H9 (cell line): ENCODE measurements around the gene PROM1. TPM values are rescaled to one million over a fixed set of nuclear protein-coding genes. Genes with fewer than 3 reads are reported as not detected.

ENCODE experiments used
- DNase-seq: peaks from one replicate; pipeline ENCODE4 v3.0.0-alpha.2; 2017
- H2AFZ ChIP-seq: one replicate; pipeline ENCODE4 v1.6.1; 2013; ENCODE audit warnings: mild to moderate bottlenecking, low read length, control low read depth, moderate library complexity
- H2AK5ac ChIP-seq: 2 replicates; pipeline ENCODE4 v1.6.1; 2013; ENCODE audit warnings: low read length, control low read depth, mixed read lengths; ENCODE audit not compliant: insufficient read length
- H2BK120ac ChIP-seq: one replicate; pipeline ENCODE4 v1.6.1; 2013; ENCODE audit warnings: low read depth, mild to moderate bottlenecking, low read length, control low read depth, inconsistent platforms; ENCODE audit not compliant: poor library complexity, severe bottlenecking
- H2BK12ac ChIP-seq: 2 replicates; pipeline ENCODE4 v1.6.1; 2013; ENCODE audit warnings: low read length, control low read depth, mixed read lengths, low read depth; ENCODE audit not compliant: insufficient read length
- H2BK15ac ChIP-seq: 2 replicates; pipeline ENCODE4 v1.6.1; 2013; ENCODE audit warnings: low read depth, low read length, control low read depth
- H2BK20ac ChIP-seq: one replicate; pipeline ENCODE4 v1.6.1; 2013; ENCODE audit warnings: low read depth, mild to moderate bottlenecking, low read length, control low read depth, inconsistent platforms; ENCODE audit not compliant: poor library complexity, severe bottlenecking
- H2BK5ac ChIP-seq: 2 replicates; pipeline ENCODE4 v1.6.1; 2013; ENCODE audit warnings: low read length, control low read depth, mixed read lengths; ENCODE audit not compliant: insufficient read length
- H3K14ac ChIP-seq: 2 replicates; pipeline ENCODE4 v1.6.1; 2013; ENCODE audit warnings: low read length, control low read depth; ENCODE audit not compliant: insufficient read depth
- H3K18ac ChIP-seq: 2 replicates; pipeline ENCODE4 v1.6.1; 2013; ENCODE audit warnings: low read depth, mild to moderate bottlenecking, mixed read lengths, low read length, control low read depth; ENCODE audit not compliant: insufficient read length
- H3K23ac ChIP-seq: 2 replicates; pipeline ENCODE4 v1.6.1; 2013; ENCODE audit warnings: low read length, control low read depth, mixed read lengths, low read depth; ENCODE audit not compliant: insufficient read length
- H3K23me2 ChIP-seq: 2 replicates; pipeline ENCODE4 v1.6.1; 2013; ENCODE audit warnings: low read depth, mild to moderate bottlenecking, mixed read lengths, low read length, control low read depth; ENCODE audit not compliant: insufficient read length, poor library complexity, severe bottlenecking
- H3K27ac ChIP-seq: 2 replicates; pipeline ENCODE4 v1.5.1; 2013; ENCODE audit warnings: low read length, control low read depth, mixed read lengths, low read depth; ENCODE audit not compliant: insufficient read length
- H3K27me3 ChIP-seq: 2 replicates; pipeline ENCODE4 v1.6.1; 2013; ENCODE audit warnings: low read length, control low read depth, inconsistent platforms; ENCODE audit not compliant: insufficient read depth
- H3K4ac ChIP-seq: 2 replicates; pipeline ENCODE4 v1.6.1; 2013; ENCODE audit warnings: low read depth, mild to moderate bottlenecking, control low read depth, inconsistent platforms, low read length, moderate library complexity
- H3K4me1 ChIP-seq: 2 replicates; pipeline ENCODE4 v1.6.1; 2013; ENCODE audit warnings: low read length, control low read depth, inconsistent platforms; ENCODE audit not compliant: insufficient read depth
- H3K4me2 ChIP-seq: 2 replicates; pipeline ENCODE4 v1.6.1; 2013; ENCODE audit warnings: low read length, control low read depth, mixed read lengths; ENCODE audit not compliant: insufficient read length, insufficient read depth
- H3K56ac ChIP-seq: 2 replicates; pipeline ENCODE4 v1.6.1; 2013; ENCODE audit warnings: low read depth, mild to moderate bottlenecking, mixed read lengths, low read length, control low read depth; ENCODE audit not compliant: insufficient read length
- H3K79me1 ChIP-seq: 2 replicates; pipeline ENCODE4 v1.6.1; 2013; ENCODE audit warnings: low read depth, mild to moderate bottlenecking, moderate library complexity, low read length, control low read depth, inconsistent platforms; ENCODE audit not compliant: insufficient read depth, poor library complexity, severe bottlenecking
- H3K79me2 ChIP-seq: 2 replicates; pipeline ENCODE4 v1.6.1; 2013; ENCODE audit warnings: low read length, control low read depth, inconsistent platforms; ENCODE audit not compliant: insufficient read depth
- H3K9ac ChIP-seq: 2 replicates; pipeline ENCODE4 v1.6.1; 2013; ENCODE audit warnings: low read length, control low read depth, mixed read lengths; ENCODE audit not compliant: insufficient read length; ENCODE audit errors: extremely low read depth
- H3K9me3 ChIP-seq: one replicate; pipeline ENCODE4 v1.6.1; 2013; ENCODE audit warnings: low read depth, low read length, inconsistent platforms; ENCODE audit not compliant: control insufficient read depth
- H3T11ph ChIP-seq: one replicate; pipeline ENCODE4 v1.6.1; 2013; ENCODE audit warnings: mild to moderate bottlenecking, low read length, control low read depth, inconsistent platforms
- H4K20me1 ChIP-seq: one replicate; pipeline ENCODE4 v1.6.1; 2013; ENCODE audit not compliant: control insufficient read depth, insufficient read length, insufficient read depth
- H4K5ac ChIP-seq: 2 replicates; pipeline ENCODE4 v1.6.1; 2013; ENCODE audit warnings: low read depth, mild to moderate bottlenecking, mixed read lengths, low read length, control low read depth; ENCODE audit not compliant: insufficient read length
- H4K8ac ChIP-seq: replicated peaks from 2 replicates; pipeline ENCODE4 v1.6.1; 2013; ENCODE audit warnings: low read length, control low read depth, mixed read lengths, low read depth; ENCODE audit not compliant: insufficient read length
- H4K91ac ChIP-seq: 2 replicates; pipeline ENCODE4 v1.6.1; 2013; ENCODE audit warnings: low read depth, mild to moderate bottlenecking, moderate library complexity, mixed read lengths, low read length, control low read depth; ENCODE audit not compliant: insufficient read length
- H3K27ac Mint-ChIP-seq, 3 experiments: 2 replicates in 2 of 3; 3 replicates in 1 of 3; pipeline ENCODE4 v1.8.0; 2020 to 2021; ENCODE audit warnings: mixed read lengths in 3 of 3, mild to moderate bottlenecking in 1 of 3, moderate library complexity in 1 of 3
- H3K27me3 Mint-ChIP-seq: 2 replicates; pipeline ENCODE4 v1.8.0; 2021; ENCODE audit warnings: low read depth, mild to moderate bottlenecking, moderate library complexity, mixed read lengths
- H3K36me3 Mint-ChIP-seq, 3 experiments: 2 replicates in 2 of 3; 3 replicates in 1 of 3; pipeline ENCODE4 v1.8.0; 2020 to 2021; ENCODE audit warnings: low read depth in 3 of 3, mixed read lengths in 3 of 3; ENCODE audit not compliant: insufficient read depth in 1 of 3
- H3K4me1 Mint-ChIP-seq, 2 experiments: 2 replicates each; pipeline ENCODE4 v1.8.0; 2020; ENCODE audit warnings: mixed read lengths in 2 of 2
- H3K4me3 Mint-ChIP-seq, 2 experiments: 2 replicates in 1 of 2; 3 replicates in 1 of 2; pipeline ENCODE4 v1.8.0; 2020 to 2021; ENCODE audit warnings: mild to moderate bottlenecking in 2 of 2, mixed read lengths in 2 of 2, moderate library complexity in 1 of 2
- H3K9me3 Mint-ChIP-seq, 2 experiments: 2 replicates in 1 of 2; 3 replicates in 1 of 2; pipeline ENCODE4 v1.8.0; 2020; ENCODE audit warnings: mild to moderate bottlenecking in 2 of 2, mixed read lengths in 2 of 2, moderate library complexity in 1 of 2
- CTCF ChIP-seq: fragments of 200-600 bp; sonication (generic); conservative IDR thresholded peaks from 3 replicates; pipeline ENCODE4 v1.8.0; 2021; ENCODE audit warnings: antibody characterized with exemption, mild to moderate bottlenecking
- WGBS: extraction: QIAGEN DNeasy Blood & Tissue Kit; methylation state at CpG from one replicate; pipeline ENCODE4 v1.1.7; 2013; ENCODE audit warnings: missing lambda C conversion rate, low lambda C conversion rate, mixed read lengths; ENCODE audit not compliant: insufficient read length; ENCODE audit errors: extremely low coverage; 5-methylcytosine and 5-hydroxymethylcytosine counted together
- total RNA-seq: library from RNA; stranded (reverse); gene quantifications from 2 replicates; pipeline ENCODE4 v1.2.1, GENCODE V29; 2021

The PROM1 gene
- total RNA-seq, 1 experiment from 2014 or later: 98.3 TPM

GRCh38 chr4:15926486-15926885 is 157.3 kb downstream of the PROM1 start:
- Mint-ChIP-seq H3K36me3 (no peaks in the 10 kb centered on the region), H3K4me1 (no peaks in the 10 kb centered on the region), H3K27me3 (peaks cover 4% of the 10 kb centered on the region), H3K4me3 (no peak overlapping the region), H3K27ac (no peak overlapping the region), H3K9me3 (no peaks in the 10 kb centered on the region; a peak in 1 of 5 replicates)
- H3K27me3 ChIP-seq: no peaks in the 10 kb centered on the region
- H4K20me1 ChIP-seq: no peaks in the 10 kb centered on the region
- no peak overlapping the region for H2AK5ac ChIP-seq
- H3K14ac ChIP-seq: no peak overlapping the region
- H3T11ph ChIP-seq: no peak overlapping the region
- no CpG with 5 or more reads among the region's 7 CpGs for WGBS
- H4K8ac ChIP-seq: no peak overlapping the region
- no peak overlapping the region for H2BK15ac ChIP-seq
- H2BK5ac ChIP-seq: no peak overlapping the region
- H3K79me2 ChIP-seq: no peaks in the 10 kb centered on the region
- H3K4ac ChIP-seq: no peak overlapping the region
- no peak overlapping the region for H4K91ac ChIP-seq
- no peaks in the 10 kb centered on the region for H3K23me2 ChIP-seq
- no peaks in the 10 kb centered on the region for H3K9me3 ChIP-seq
- H3K27ac ChIP-seq: no peak overlapping the region
- H2BK20ac ChIP-seq: no peak overlapping the region
- no peak overlapping the region for H3K23ac ChIP-seq
- no peaks in the 10 kb centered on the region for H3K79me1 ChIP-seq
- no peak overlapping the region for H3K4me2 ChIP-seq
- H3K56ac ChIP-seq: no peak overlapping the region
- H2BK120ac ChIP-seq: no peak overlapping the region
- H2AFZ ChIP-seq: no peak overlapping the region
- DNase-seq: no peak
- no peaks in the 10 kb centered on the region for H3K4me1 ChIP-seq
- no peak overlapping the region for H4K5ac ChIP-seq
- no peak for TF ChIP-seq CTCF
- H3K18ac ChIP-seq: no peak overlapping the region
- H3K9ac ChIP-seq: no peak overlapping the region
- no peak overlapping the region for H2BK12ac ChIP-seq
